Measurements from ENCODE around the gene LPXN.

GRCh38 chr11:58564231-58564630 is 11.4 kb downstream of the LPXN start:
- TF ChIP-seq CTCF (IDR thresholded peaks at IDR 0.05; ENCODE audit: borderline replicate concordance, extremely low read depth, low read length, poor library complexity, severe bottlenecking) (no peak), EZH2 (IDR thresholded peaks at IDR 0.05; ENCODE audit: borderline replicate concordance, low read depth, low read length, severe bottlenecking) (no peak)
